CD14-positive monocyte (primary cell): ENCODE measurements around the gene LOXHD1. TPM values are rescaled to one million over a fixed set of nuclear protein-coding genes. Genes with fewer than 3 reads are reported as not detected.

Experiments used
- DNase-seq, 3 donors: peaks; one replicate each; pipeline ENCODE4 v3.0.0-alpha.2; 2011 to 2022
- H2AFZ ChIP-seq: 2 replicates; pipeline ENCODE4 v1.6.0; 2012; ENCODE audit warnings: mild to moderate bottlenecking, low read depth, low read length, inconsistent platforms; ENCODE audit not compliant: insufficient read depth, poor library complexity, severe bottlenecking
- H3K27ac ChIP-seq, 2 donors: 1 replicate in 1 of 2; 2 replicates in 1 of 2; pipeline ENCODE4 v1.5.1; 2012 to 2013; ENCODE audit warnings: low read length in 2 of 2, control low read depth in 1 of 2, inconsistent platforms in 1 of 2, low read depth in 1 of 2, mild to moderate bottlenecking in 1 of 2
- H3K27me3 ChIP-seq, 2 donors: one replicate each; pipeline versions ENCODE4 v1.6.0 to v1.6.1; 2011 to 2013; ENCODE audit warnings: low read length in 2 of 2; ENCODE audit not compliant: control insufficient read depth in 2 of 2, insufficient read depth in 2 of 2
- H3K36me3 ChIP-seq, 2 donors: replicated peaks in 1 of 2; 1 replicate in 1 of 2; 2 replicates in 1 of 2; pipeline versions ENCODE4 v1.5.1 to v1.6.1; 2012 to 2013; ENCODE audit warnings: low read length in 2 of 2, control low read depth in 1 of 2, inconsistent platforms in 1 of 2, mild to moderate bottlenecking in 1 of 2; ENCODE audit not compliant: insufficient read depth in 2 of 2, control insufficient read depth in 1 of 2
- H3K4me1 ChIP-seq, 2 donors: 1 replicate in 1 of 2; 2 replicates in 1 of 2; pipeline versions ENCODE4 v1.5.1 to v1.6.1; 2012 to 2013; ENCODE audit warnings: low read length in 2 of 2, control low read depth in 1 of 2, inconsistent platforms in 1 of 2, mild to moderate bottlenecking in 1 of 2, moderate library complexity in 1 of 2; ENCODE audit not compliant: insufficient read depth in 2 of 2, control insufficient read depth in 1 of 2
- H3K4me2 ChIP-seq: replicated peaks from 2 replicates; pipeline ENCODE3; 2012; ENCODE audit warnings: low read length, moderate library complexity, mild to moderate bottlenecking; ENCODE audit not compliant: poor library complexity, severe bottlenecking; ENCODE audit errors: extremely low read depth
- H3K4me3 ChIP-seq, 3 experiments: fragments of 200-600 bp in 1 of 3; sonication (generic) in 1 of 3; replicated peaks in 1 of 3; 1 replicate in 2 of 3; 2 replicates in 1 of 3; pipeline ENCODE4 v1.5.1; 2011 to 2013; ENCODE audit warnings: low read length in 3 of 3, mild to moderate bottlenecking in 3 of 3, control low read depth in 2 of 3, low read depth in 2 of 3, inconsistent platforms in 1 of 3, moderate library complexity in 1 of 3
- H3K79me2 ChIP-seq: 2 replicates; pipeline ENCODE4 v1.6.0; 2012; ENCODE audit warnings: mild to moderate bottlenecking, control low read depth, inconsistent platforms, low read length, moderate library complexity; ENCODE audit not compliant: insufficient read depth
- H3K9ac ChIP-seq: 2 replicates; pipeline ENCODE4 v1.6.0; 2017; ENCODE audit warnings: low read length, mild to moderate bottlenecking; ENCODE audit not compliant: insufficient read depth, poor library complexity, severe bottlenecking
- H3K9me3 ChIP-seq, 2 donors: replicated peaks in 1 of 2; 1 replicate in 1 of 2; 2 replicates in 1 of 2; pipeline versions ENCODE4 v1.5.1 to v1.6.1; 2012 to 2013; ENCODE audit warnings: low read length in 2 of 2, control low read depth in 1 of 2; ENCODE audit not compliant: control insufficient read depth in 1 of 2, insufficient read depth in 1 of 2
- H4K20me1 ChIP-seq: 2 replicates; pipeline ENCODE4 v1.6.0; 2012; ENCODE audit warnings: mild to moderate bottlenecking, low read length, control low read depth, moderate library complexity; ENCODE audit not compliant: insufficient read depth
- H3K27ac Mint-ChIP-seq, 7 donors: one replicate each; pipeline ENCODE4 v1.8.0; 2020; ENCODE audit warnings: mild to moderate bottlenecking in 7 of 7, mixed read lengths in 7 of 7, moderate library complexity in 6 of 7, inconsistent platforms in 2 of 7
- H3K27me3 Mint-ChIP-seq, 3 donors: one replicate each; pipeline ENCODE4 v1.8.0; 2021 to 2022; ENCODE audit warnings: low read depth in 3 of 3, mild to moderate bottlenecking in 3 of 3, mixed read lengths in 3 of 3, moderate library complexity in 3 of 3, inconsistent platforms in 1 of 3
- H3K36me3 Mint-ChIP-seq, 2 donors: one replicate each; pipeline ENCODE4 v1.8.0; 2020; ENCODE audit warnings: mixed read lengths in 2 of 2, inconsistent platforms in 1 of 2, mild to moderate bottlenecking in 1 of 2
- H3K4me1 Mint-ChIP-seq: one replicate; pipeline ENCODE4 v1.8.0; 2020; ENCODE audit warnings: mild to moderate bottlenecking, mixed read lengths
- H3K4me3 Mint-ChIP-seq, 2 donors: one replicate each; pipeline ENCODE4 v1.8.0; 2020; ENCODE audit warnings: mild to moderate bottlenecking in 2 of 2, mixed read lengths in 2 of 2, moderate library complexity in 1 of 2
- H3K9me3 Mint-ChIP-seq, 7 donors: one replicate each; pipeline ENCODE4 v1.8.0; 2020 to 2022; ENCODE audit warnings: mixed read lengths in 7 of 7, mild to moderate bottlenecking in 6 of 7, moderate library complexity in 6 of 7, inconsistent platforms in 2 of 7
- WGBS: methylation state at CpG from one replicate; pipeline ENCODE4 v1.1.5; 2013; ENCODE audit warnings: missing lambda C conversion rate; ENCODE audit not compliant: insufficient coverage; 5-methylcytosine and 5-hydroxymethylcytosine counted together
- intact Hi-C, 2 donors: fragments of 100-400 bp; cut with micrococcal nuclease; formaldehyde crosslinking; loops; one replicate each; pipeline versions ENCODE4 v1.15.0 to v1.15.1; 2023
- polyA plus RNA-seq, 3 donors: library from polyadenylated mRNA; depleted of rRNA in 1 of 3; unstranded in 2 of 3; stranded (reverse) in 1 of 3; fragments of 300-500 nt in 2 of 3; fragments of >200 nt in 1 of 3; fragmentation: Illumina TruSeq in 2 of 3; gene quantifications; 1 replicate in 2 of 3; 2 replicates in 1 of 3; pipeline ENCODE4 v1.2.3, GENCODE V29; 2012 to 2021
- TF ChIP-seq, protein P1 (sequence below): fragments of 200-600 bp; IDR thresholded peaks from one replicate; pipeline ENCODE4 v1.8.0; 2022; ENCODE audit warnings: antibody characterized with exemption, mild to moderate bottlenecking

LOXHD1 gene
- polyA plus RNA-seq, 3 donors = 0.33 to 10.9 (median 0.61) TPM

DNA sequence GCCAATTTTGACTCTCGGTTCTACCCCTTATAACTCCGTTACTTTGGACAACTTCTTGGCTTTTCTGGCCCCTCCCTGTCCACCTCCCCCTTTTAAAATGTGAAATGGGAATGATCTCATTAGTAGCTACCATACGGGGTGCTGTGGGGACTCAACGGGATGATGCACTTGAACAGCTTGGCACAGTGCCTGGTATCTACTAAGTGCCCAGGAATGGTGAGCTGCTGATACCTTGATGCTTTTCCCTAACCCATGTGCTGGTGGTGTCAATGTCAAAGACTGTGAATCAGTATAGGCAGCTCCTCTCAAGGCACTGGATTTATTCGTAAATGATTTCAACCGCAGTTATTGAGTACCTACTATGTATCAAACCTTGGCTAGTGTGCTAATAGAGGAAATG lies 204.2 kb downstream of the LOXHD1 start:
- Histone ChIP-seq H3K79me2 (no peaks in the 10 kb centered on the region), H4K20me1 (no peaks in the 10 kb centered on the region), H3K27ac (no peak overlapping the region), H3K4me3 (no peak overlapping the region), H3K4me1 (no peaks in the 10 kb centered on the region), H3K9me3 (peaks cover 0 to 5% of the 10 kb centered on the region in 2 donors), H3K9ac (no peak overlapping the region), H3K4me2 (no peak overlapping the region), H2AFZ (no peak overlapping the region), H3K36me3 (no peaks in the 10 kb centered on the region), H3K27me3 (no peaks in the 10 kb centered on the region)
- Mint-ChIP-seq H3K9me3 (peaks cover 2 to 22% (median 7%) of the 10 kb centered on the region in 7 donors), H3K36me3 (no peaks in the 10 kb centered on the region), H3K27ac (no peak overlapping the region), H3K4me1 (no peaks in the 10 kb centered on the region), H3K27me3 (peaks cover 2 to 4% (median 3%) of the 10 kb centered on the region in 3 donors), H3K4me3 (no peak overlapping the region)
- TF ChIP-seq, protein P1, sequence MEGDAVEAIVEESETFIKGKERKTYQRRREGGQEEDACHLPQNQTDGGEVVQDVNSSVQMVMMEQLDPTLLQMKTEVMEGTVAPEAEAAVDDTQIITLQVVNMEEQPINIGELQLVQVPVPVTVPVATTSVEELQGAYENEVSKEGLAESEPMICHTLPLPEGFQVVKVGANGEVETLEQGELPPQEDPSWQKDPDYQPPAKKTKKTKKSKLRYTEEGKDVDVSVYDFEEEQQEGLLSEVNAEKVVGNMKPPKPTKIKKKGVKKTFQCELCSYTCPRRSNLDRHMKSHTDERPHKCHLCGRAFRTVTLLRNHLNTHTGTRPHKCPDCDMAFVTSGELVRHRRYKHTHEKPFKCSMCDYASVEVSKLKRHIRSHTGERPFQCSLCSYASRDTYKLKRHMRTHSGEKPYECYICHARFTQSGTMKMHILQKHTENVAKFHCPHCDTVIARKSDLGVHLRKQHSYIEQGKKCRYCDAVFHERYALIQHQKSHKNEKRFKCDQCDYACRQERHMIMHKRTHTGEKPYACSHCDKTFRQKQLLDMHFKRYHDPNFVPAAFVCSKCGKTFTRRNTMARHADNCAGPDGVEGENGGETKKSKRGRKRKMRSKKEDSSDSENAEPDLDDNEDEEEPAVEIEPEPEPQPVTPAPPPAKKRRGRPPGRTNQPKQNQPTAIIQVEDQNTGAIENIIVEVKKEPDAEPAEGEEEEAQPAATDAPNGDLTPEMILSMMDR = no peak
- 100% methylated on average over 2 of the region's 6 CpGs for WGBS
- intact Hi-C loops = no loop called here
- DNase-seq = no peak

DNA sequence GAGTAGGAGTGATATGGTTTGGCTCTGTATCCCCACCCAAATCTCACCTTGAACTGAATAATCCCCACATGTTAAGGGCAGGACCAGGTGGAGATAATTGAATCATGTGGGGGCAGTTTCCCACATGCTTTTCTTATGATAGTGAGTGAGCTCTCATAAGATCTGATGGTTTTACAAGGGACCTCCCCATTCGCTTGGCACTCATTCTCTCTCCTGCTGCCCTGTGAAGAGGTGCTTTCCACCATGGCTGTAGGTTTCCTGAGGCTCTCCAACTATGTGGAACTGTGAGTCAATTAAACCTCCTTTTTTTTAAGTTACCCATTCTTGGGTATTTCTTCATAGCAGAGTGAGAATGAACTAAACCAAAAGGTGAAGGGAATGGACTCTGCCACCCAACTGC lies 207.5 kb downstream of the LOXHD1 start:
- Histone ChIP-seq H3K9ac (no peak overlapping the region), H3K4me1 (no peaks in the 10 kb centered on the region), H3K79me2 (no peaks in the 10 kb centered on the region), H3K4me3 (no peak overlapping the region), H2AFZ (no peak overlapping the region), H3K27me3 (no peaks in the 10 kb centered on the region), H3K27ac (no peak overlapping the region), H3K9me3 (peaks cover 0 to 5% of the 10 kb centered on the region in 2 donors), H4K20me1 (no peaks in the 10 kb centered on the region), H3K36me3 (no peaks in the 10 kb centered on the region), H3K4me2 (no peak overlapping the region)
- WGBS = no CpG with 5 or more reads among the region's 1 CpG
- H3K36me3 Mint-ChIP-seq = no peaks in the 10 kb centered on the region
- TF ChIP-seq, protein P1 = no peak
- intact Hi-C loops = no loop called here
- H3K27ac Mint-ChIP-seq = no peak overlapping the region
- peaks cover 0 to 3% (median under 1%) of the 10 kb centered on the region in 3 donors for H3K27me3 Mint-ChIP-seq
- H3K4me3 Mint-ChIP-seq = no peak overlapping the region
- no peak for DNase-seq
- H3K9me3 Mint-ChIP-seq = peaks cover 2 to 25% (median 5%) of the 10 kb centered on the region in 7 donors
- no peaks in the 10 kb centered on the region for H3K4me1 Mint-ChIP-seq
